GM12875 (cell line): ENCODE measurements around the gene BTG4.

Source experiments
- H3K4me3 ChIP-seq: one replicate; pipeline ENCODE4 v1.5.1; 2011; ENCODE audit warnings: low read depth, low read length, control low read depth
- TF ChIP-seq, protein P1 (sequence below): IDR thresholded peaks from 2 replicates; pipeline ENCODE4 v1.5.1; 2011; ENCODE audit warnings: low read depth, mild to moderate bottlenecking, control low read depth, inconsistent platforms, low read length, moderate library complexity, borderline replicate concordance; ENCODE audit not compliant: insufficient read depth

BTG4 gene

GRCh38 chr11:111446404-111447111 lies 65.6 kb downstream of the BTG4 start:
- TF ChIP-seq, protein P1, sequence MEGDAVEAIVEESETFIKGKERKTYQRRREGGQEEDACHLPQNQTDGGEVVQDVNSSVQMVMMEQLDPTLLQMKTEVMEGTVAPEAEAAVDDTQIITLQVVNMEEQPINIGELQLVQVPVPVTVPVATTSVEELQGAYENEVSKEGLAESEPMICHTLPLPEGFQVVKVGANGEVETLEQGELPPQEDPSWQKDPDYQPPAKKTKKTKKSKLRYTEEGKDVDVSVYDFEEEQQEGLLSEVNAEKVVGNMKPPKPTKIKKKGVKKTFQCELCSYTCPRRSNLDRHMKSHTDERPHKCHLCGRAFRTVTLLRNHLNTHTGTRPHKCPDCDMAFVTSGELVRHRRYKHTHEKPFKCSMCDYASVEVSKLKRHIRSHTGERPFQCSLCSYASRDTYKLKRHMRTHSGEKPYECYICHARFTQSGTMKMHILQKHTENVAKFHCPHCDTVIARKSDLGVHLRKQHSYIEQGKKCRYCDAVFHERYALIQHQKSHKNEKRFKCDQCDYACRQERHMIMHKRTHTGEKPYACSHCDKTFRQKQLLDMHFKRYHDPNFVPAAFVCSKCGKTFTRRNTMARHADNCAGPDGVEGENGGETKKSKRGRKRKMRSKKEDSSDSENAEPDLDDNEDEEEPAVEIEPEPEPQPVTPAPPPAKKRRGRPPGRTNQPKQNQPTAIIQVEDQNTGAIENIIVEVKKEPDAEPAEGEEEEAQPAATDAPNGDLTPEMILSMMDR = peak; percentile 88

GRCh38 chr11:111445586-111445985 lies 66.6 kb downstream of the BTG4 start:
- no peak overlapping the region for H3K4me3 ChIP-seq

More at GRCh38 chr11:111446404-111447111, 65.6 kb downstream of the BTG4 start:
- no peak overlapping the region for H3K4me3 ChIP-seq

More at GRCh38 chr11:111445586-111445985, 66.6 kb downstream of the BTG4 start:
- TF ChIP-seq, protein P1 = no peak
